Neuronal stem cell (in vitro differentiated cells): ENCODE results near the gene DGKQ.

Experiments used
- DNase-seq: peaks from one replicate; pipeline ENCODE4 v3.0.0-alpha.2; 2013; ENCODE audit warnings: low spot score
- H2AFZ ChIP-seq: one replicate; pipeline ENCODE4 v1.6.1; 2013; ENCODE audit warnings: mild to moderate bottlenecking, low read length, inconsistent platforms
- H2AK5ac ChIP-seq: 2 replicates; pipeline ENCODE4 v1.6.1; 2013; ENCODE audit warnings: low read depth, mild to moderate bottlenecking, inconsistent platforms, low read length, moderate library complexity, mixed read lengths
- H2BK120ac ChIP-seq: 2 replicates; pipeline ENCODE4 v1.6.1; 2013; ENCODE audit warnings: low read depth, mild to moderate bottlenecking, inconsistent platforms, low read length, moderate library complexity, mixed read lengths
- H2BK12ac ChIP-seq: one replicate; pipeline ENCODE4 v1.6.1; 2013; ENCODE audit warnings: low read length, inconsistent platforms
- H2BK15ac ChIP-seq: 2 replicates; pipeline ENCODE4 v1.6.1; 2013; ENCODE audit warnings: mild to moderate bottlenecking, low read length, inconsistent platforms, mixed read lengths
- H2BK5ac ChIP-seq: one replicate; pipeline ENCODE4 v1.6.1; 2013; ENCODE audit warnings: inconsistent platforms, mild to moderate bottlenecking, low read length, moderate library complexity
- H3K14ac ChIP-seq: one replicate; pipeline ENCODE4 v1.6.1; 2013; ENCODE audit warnings: low read length, inconsistent platforms
- H3K18ac ChIP-seq: 2 replicates; pipeline ENCODE4 v1.6.1; 2013; ENCODE audit warnings: low read length, inconsistent platforms
- H3K23ac ChIP-seq: 2 replicates; pipeline ENCODE4 v1.6.1; 2013; ENCODE audit warnings: low read depth, mild to moderate bottlenecking, mixed read lengths, low read length, inconsistent platforms; ENCODE audit not compliant: poor library complexity
- H3K27ac ChIP-seq: replicated peaks from 3 replicates; pipeline ENCODE4 v1.5.1; 2013; ENCODE audit warnings: low read length, inconsistent platforms
- H3K27me3 ChIP-seq, 3 experiments: 2 replicates each; pipeline ENCODE4 v1.6.1; 2013; ENCODE audit warnings: low read length in 3 of 3, mild to moderate bottlenecking in 2 of 3, inconsistent platforms in 1 of 3, low read depth in 1 of 3, mixed read lengths in 1 of 3, moderate library complexity in 1 of 3; ENCODE audit not compliant: control insufficient read depth in 3 of 3, insufficient read depth in 3 of 3
- H3K36me3 ChIP-seq, 2 donors: replicated peaks in 1 of 2; 2 replicates each; pipeline ENCODE4 v1.6.1; 2013; ENCODE audit warnings: low read length in 2 of 2; ENCODE audit not compliant: control insufficient read depth in 2 of 2, insufficient read depth in 2 of 2
- H3K4ac ChIP-seq: 2 replicates; pipeline ENCODE4 v1.6.1; 2013; ENCODE audit warnings: inconsistent platforms, mild to moderate bottlenecking, low read length, moderate library complexity
- H3K4me1 ChIP-seq, 2 donors: 1 replicate in 1 of 2; 2 replicates in 1 of 2; pipeline ENCODE4 v1.6.1; 2013; ENCODE audit warnings: low read length in 2 of 2, low read depth in 1 of 2; ENCODE audit not compliant: control insufficient read depth in 2 of 2, insufficient read depth in 1 of 2
- H3K4me2 ChIP-seq: one replicate; pipeline ENCODE4 v1.6.1; 2013; ENCODE audit warnings: mild to moderate bottlenecking, low read length, inconsistent platforms; ENCODE audit not compliant: insufficient read depth, poor library complexity, severe bottlenecking
- H3K4me3 ChIP-seq, 2 donors: 2 replicates each; pipeline ENCODE4 v1.5.1; 2013; ENCODE audit warnings: low read length in 2 of 2, mild to moderate bottlenecking in 2 of 2, inconsistent platforms in 1 of 2, moderate library complexity in 1 of 2
- H3K79me1 ChIP-seq: one replicate; pipeline ENCODE4 v1.6.1; 2013; ENCODE audit warnings: low read depth, mild to moderate bottlenecking, inconsistent platforms, low read length, moderate library complexity
- H3K9ac ChIP-seq: one replicate; pipeline ENCODE4 v1.6.1; 2013; ENCODE audit warnings: mild to moderate bottlenecking, low read depth, low read length, inconsistent platforms; ENCODE audit not compliant: poor library complexity
- H3K9me3 ChIP-seq, 2 donors: replicated peaks in 1 of 2; 2 replicates each; pipeline versions ENCODE3 to v1.6.1; 2013; ENCODE audit warnings: low read length in 2 of 2, mild to moderate bottlenecking in 2 of 2, inconsistent platforms in 1 of 2, low read depth in 1 of 2, mixed read lengths in 1 of 2, moderate library complexity in 1 of 2; ENCODE audit not compliant: control insufficient read depth in 2 of 2, insufficient read depth in 1 of 2
- H4K8ac ChIP-seq: one replicate; pipeline ENCODE4 v1.6.1; 2013; ENCODE audit warnings: low read depth, mild to moderate bottlenecking, inconsistent platforms, low read length, moderate library complexity
- H4K91ac ChIP-seq: one replicate; pipeline ENCODE4 v1.6.1; 2013; ENCODE audit warnings: low read length, low read depth, mild to moderate bottlenecking, inconsistent platforms; ENCODE audit not compliant: poor library complexity
- WGBS, 2 donors: extraction: QIAGEN DNeasy Blood & Tissue Kit; methylation state at CpG; one replicate each; pipeline ENCODE4 v1.1.7; 2013; ENCODE audit warnings: missing lambda C conversion rate in 2 of 2, mixed read lengths in 1 of 2; ENCODE audit not compliant: insufficient read length in 2 of 2, insufficient replicate concordance in 1 of 2; ENCODE audit errors: extremely low coverage in 2 of 2; 5-methylcytosine and 5-hydroxymethylcytosine counted together

DGKQ gene

GRCh38 chr4:1003271-1004070, 30.1 kb upstream of the DGKQ start:
- Histone ChIP-seq H3K4ac (no peak overlapping the region), H3K14ac (peak overlapping the region; percentile 97), H3K9me3 (peaks cover 4 to 6% of the 10 kb centered on the region in 2 donors), H3K36me3 (no peaks in the 10 kb centered on the region), H2AFZ (no peak overlapping the region), H2AK5ac (peak overlapping the region; percentile 95), H2BK12ac (peak overlapping the region; percentile 98), H4K91ac (peak overlapping the region; percentile 43), H3K79me1 (no peaks in the 10 kb centered on the region), H3K27me3 (peaks cover 27 to 88% (median 78%) of the 10 kb centered on the region in 3 experiments), H3K4me1 (peaks cover 7 to 9% of the 10 kb centered on the region in 2 donors), H3K9ac (peak overlapping the region; percentile 21), H3K23ac (peak overlapping the region; percentile 85), H3K4me3 (peak overlapping the region in 1 of 2 donors; percentile 66), H2BK120ac (peak overlapping the region; percentile 87), H2BK15ac (peak overlapping the region; percentile 96), H2BK5ac (no peak overlapping the region), H4K8ac (peak overlapping the region; percentile 86), H3K27ac (no peak overlapping the region), H3K4me2 (peak overlapping the region; percentile 33), H3K18ac (peak overlapping the region; percentile 97)
- DNase-seq: no peak
- WGBS, 2 donors: no CpG with 5 or more reads among the region's 63 CpGs

DNA sequence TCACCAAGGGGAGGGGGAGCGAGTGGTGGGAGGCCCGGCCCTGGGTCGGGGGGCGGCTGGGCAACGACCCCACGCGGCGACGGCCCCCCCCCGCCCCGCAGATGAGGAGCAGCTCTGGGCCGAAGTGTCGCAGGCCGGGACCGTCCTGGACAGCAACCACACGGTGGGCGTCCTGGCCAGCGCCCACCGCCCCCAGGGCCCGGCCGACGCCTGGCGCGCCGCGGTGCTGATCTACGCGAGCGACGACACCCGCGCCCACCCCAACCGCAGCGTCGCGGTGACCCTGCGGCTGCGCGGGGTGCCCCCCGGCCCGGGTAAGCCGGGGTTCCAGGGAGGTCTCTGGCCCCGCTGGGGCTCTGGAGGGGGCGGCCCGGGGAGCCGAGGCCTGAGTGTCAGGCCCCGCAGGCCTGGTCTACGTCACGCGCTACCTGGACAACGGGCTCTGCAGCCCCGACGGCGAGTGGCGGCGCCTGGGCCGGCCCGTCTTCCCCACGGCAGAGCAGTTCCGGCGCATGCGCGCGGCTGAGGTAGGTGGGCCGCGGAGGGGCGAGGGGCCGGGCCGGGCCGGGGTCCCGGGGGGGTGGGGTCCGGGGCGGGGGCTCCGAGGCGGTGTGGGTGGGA, 29.4 kb upstream of the DGKQ start:
- Histone ChIP-seq H3K79me1 (no peaks in the 10 kb centered on the region), H3K36me3 (no peaks in the 10 kb centered on the region), H2AFZ (no peak overlapping the region), H3K9ac (no peak overlapping the region), H4K91ac (peak overlapping the region; percentile 53), H3K18ac (peak overlapping the region; percentile 90), H3K4me1 (peaks cover 7 to 9% of the 10 kb centered on the region in 2 donors), H2BK120ac (no peak overlapping the region), H3K27ac (no peak overlapping the region), H3K4me2 (peak overlapping the region; percentile 45), H3K23ac (peak overlapping the region; percentile 80), H3K9me3 (peaks cover 6% of the 10 kb centered on the region in 2 donors), H3K4me3 (peak overlapping the region in 1 of 2 donors; percentile 69), H3K14ac (peak overlapping the region; percentile 21), H2BK12ac (no peak overlapping the region), H2AK5ac (peak overlapping the region; percentile 70), H3K27me3 (peaks cover 28 to 88% (median 78%) of the 10 kb centered on the region in 3 experiments), H4K8ac (no peak overlapping the region), H2BK15ac (no peak overlapping the region), H3K4ac (no peak overlapping the region), H2BK5ac (peak overlapping the region; percentile 39)
- DNase-seq: no peak
- WGBS, 2 donors: no CpG with 5 or more reads among the region's 75 CpGs

GRCh38 chr4:1002131-1002630, 28.8 kb upstream of the DGKQ start:
- Histone ChIP-seq H3K27ac (no peak overlapping the region), H2BK15ac (peak overlapping the region; percentile 92), H3K4me2 (peak overlapping the region; percentile 45), H3K18ac (peak overlapping the region; percentile 90), H4K8ac (peak overlapping the region; percentile 92), H3K27me3 (peaks cover 28 to 86% (median 82%) of the 10 kb centered on the region in 3 experiments), H3K4ac (no peak overlapping the region), H4K91ac (no peak overlapping the region), H3K9ac (no peak overlapping the region), H2AFZ (no peak overlapping the region), H3K4me3 (peak overlapping the region in 1 of 2 donors; percentile 49), H3K4me1 (peaks cover 7 to 9% of the 10 kb centered on the region in 2 donors), H2BK5ac (peak overlapping the region; percentile 39), H3K23ac (peak overlapping the region; percentile 95), H3K36me3 (no peaks in the 10 kb centered on the region), H2BK120ac (no peak overlapping the region), H3K14ac (peak overlapping the region; percentile 82), H3K79me1 (no peaks in the 10 kb centered on the region), H2AK5ac (peak overlapping the region; percentile 70), H2BK12ac (no peak overlapping the region), H3K9me3 (peaks cover 6% of the 10 kb centered on the region in 2 donors)
- DNase-seq: no peak
- WGBS, 2 donors: no CpG with 5 or more reads among the region's 54 CpGs
